Coronary artery (tissue), 2 donors: Measurements from ENCODE around the gene PRMT1.

Experiments used
- DNase-seq: peaks from one replicate; pipeline ENCODE4 v3.0.0-alpha.2; 2017; ENCODE audit warnings: low spot score
- H3K27ac ChIP-seq, 2 donors: fragments of 200-600 bp; sonication (generic); one replicate each; pipeline ENCODE4 v1.5.1; 2016 to 2019
- H3K4me3 ChIP-seq: fragments of 200-600 bp; sonication (generic); 2 replicates; pipeline ENCODE4 v1.5.1; 2016; ENCODE audit warnings: mild to moderate bottlenecking, moderate library complexity
- TF ChIP-seq, protein P1 (sequence below): fragments of 200-600 bp; sonication (generic); IDR thresholded peaks from one replicate; pipeline ENCODE4 v1.5.1; 2019; ENCODE audit warnings: antibody characterized with exemption

Gene PRMT1

DNA sequence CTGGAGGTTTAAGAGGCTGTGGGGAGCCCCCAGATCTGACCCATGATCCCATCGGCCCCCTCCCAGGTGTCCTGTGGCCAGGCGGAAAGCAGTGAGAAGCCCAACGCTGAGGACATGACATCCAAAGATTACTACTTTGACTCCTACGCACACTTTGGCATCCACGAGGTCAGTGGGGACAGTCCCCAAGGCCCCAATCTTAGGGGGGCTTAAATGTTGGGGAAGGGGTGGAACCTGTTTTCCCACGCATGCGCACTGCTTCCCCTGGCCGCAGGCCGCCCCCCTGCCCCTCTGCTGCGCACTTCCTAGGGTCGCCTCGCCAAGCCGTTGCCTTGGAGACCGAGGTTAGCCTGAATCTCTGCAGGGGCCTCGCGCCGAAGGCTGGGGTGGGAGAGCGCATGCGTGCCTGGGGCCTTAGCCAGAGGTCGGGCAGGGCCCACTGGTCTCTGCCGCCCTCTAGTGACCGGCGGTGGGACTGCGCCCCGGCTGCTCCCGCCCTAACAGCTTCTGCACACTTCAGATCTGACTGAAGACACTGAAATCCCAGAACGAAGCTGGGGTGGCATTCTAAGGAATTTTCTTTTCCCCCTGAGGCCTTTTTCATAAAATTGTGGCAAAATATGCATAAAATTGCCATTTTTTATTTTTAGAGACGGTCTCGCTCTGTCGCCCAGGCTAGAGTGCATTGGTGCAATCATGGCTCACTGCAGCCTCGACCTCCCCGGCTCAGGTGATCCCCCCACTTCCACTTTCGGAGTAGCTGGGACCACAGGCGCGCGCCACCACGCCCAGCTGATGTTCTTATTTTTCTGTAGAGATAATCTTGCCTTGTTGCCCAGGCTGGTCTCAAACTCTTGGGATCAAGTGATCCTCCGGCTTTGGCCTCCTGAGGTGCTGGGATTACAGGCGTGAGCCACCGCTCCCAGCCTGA, 3.6 kb downstream of the PRMT1 start:
- peak overlapping the region; percentile 29 to 74 for H3K27ac ChIP-seq
- H3K4me3 ChIP-seq: peak overlapping the region; percentile 49
- TF ChIP-seq, protein P1, sequence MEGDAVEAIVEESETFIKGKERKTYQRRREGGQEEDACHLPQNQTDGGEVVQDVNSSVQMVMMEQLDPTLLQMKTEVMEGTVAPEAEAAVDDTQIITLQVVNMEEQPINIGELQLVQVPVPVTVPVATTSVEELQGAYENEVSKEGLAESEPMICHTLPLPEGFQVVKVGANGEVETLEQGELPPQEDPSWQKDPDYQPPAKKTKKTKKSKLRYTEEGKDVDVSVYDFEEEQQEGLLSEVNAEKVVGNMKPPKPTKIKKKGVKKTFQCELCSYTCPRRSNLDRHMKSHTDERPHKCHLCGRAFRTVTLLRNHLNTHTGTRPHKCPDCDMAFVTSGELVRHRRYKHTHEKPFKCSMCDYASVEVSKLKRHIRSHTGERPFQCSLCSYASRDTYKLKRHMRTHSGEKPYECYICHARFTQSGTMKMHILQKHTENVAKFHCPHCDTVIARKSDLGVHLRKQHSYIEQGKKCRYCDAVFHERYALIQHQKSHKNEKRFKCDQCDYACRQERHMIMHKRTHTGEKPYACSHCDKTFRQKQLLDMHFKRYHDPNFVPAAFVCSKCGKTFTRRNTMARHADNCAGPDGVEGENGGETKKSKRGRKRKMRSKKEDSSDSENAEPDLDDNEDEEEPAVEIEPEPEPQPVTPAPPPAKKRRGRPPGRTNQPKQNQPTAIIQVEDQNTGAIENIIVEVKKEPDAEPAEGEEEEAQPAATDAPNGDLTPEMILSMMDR: peak; percentile 100
- no peak for DNase-seq

GRCh38 chr19:49681830-49682229, 4.8 kb downstream of the PRMT1 start:
- H3K27ac ChIP-seq: no peak overlapping the region
- H3K4me3 ChIP-seq: no peak overlapping the region
- TF ChIP-seq, protein P1: no peak
- no peak for DNase-seq

DNA sequence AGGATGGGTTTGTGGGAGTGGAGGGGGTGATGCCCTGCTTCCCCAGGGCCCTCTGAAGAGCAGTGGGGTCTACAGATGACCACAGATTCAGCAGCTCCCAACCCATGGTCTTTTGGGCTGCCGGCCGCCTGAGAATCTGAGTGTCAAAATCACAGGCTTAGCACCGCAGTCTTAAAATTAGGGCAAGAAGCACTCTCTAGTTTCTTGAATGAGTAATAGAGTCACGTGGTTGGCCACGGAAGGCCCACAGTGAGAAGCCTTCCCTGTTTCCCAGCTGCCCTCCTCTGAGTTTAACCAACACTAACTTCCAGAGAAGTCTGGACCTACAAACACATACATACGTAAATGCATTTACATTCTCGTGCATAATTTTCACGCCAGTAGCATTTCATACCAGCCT, 5.2 kb downstream of the PRMT1 start:
- Histone ChIP-seq H3K27ac (no peak overlapping the region), H3K4me3 (no peak overlapping the region)
- no peak for DNase-seq
- TF ChIP-seq, protein P1: no peak

DNA sequence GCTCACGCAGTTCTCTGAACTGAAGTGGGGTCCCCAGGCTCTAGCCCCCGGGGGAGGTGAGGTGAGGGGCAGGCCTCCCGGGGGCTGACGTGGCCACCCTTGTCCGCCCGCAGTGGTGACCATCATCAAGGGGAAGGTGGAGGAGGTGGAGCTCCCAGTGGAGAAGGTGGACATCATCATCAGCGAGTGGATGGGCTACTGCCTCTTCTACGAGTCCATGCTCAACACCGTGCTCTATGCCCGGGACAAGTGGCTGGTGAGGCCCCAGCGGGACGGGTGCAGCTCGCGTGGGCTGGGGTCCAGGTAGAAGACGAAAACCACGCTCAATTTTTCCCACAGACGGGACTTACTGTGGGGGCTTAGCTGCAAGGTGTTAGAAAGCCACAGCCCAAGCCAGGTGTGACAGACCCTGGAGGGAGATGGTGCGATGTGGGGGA, 6.8 kb downstream of the PRMT1 start:
- TF ChIP-seq, protein P1: no peak
- DNase-seq: peak; percentile 59

GRCh38 chr19:49684251-49684982, 7.3 kb downstream of the PRMT1 start:
- DNase-seq: no peak
- Histone ChIP-seq H3K27ac (no peak overlapping the region), H3K4me3 (no peak overlapping the region)
- TF ChIP-seq, protein P1: no peak

More for the DNA sequence above, 6.8 kb downstream of the PRMT1 start:
- H3K4me3 ChIP-seq: no peak overlapping the region
- no peak overlapping the region for H3K27ac ChIP-seq

- no peak overlapping the region for H3K27ac ChIP-seq
- H3K4me3 ChIP-seq: no peak overlapping the region
- DNase-seq: no peak
- TF ChIP-seq, protein P1: no peak
These were observed 8.0 kb downstream of the PRMT1 start for GRCh38 chr19:49684983-49685553.
